HEK293T (cell line): Measurements from ENCODE around the gene C1R.

ENCODE experiments used
- ARNT ChIP-seq: fragments of 450-650 bp; IDR thresholded peaks from 2 replicates; pipeline ENCODE4 v1.6.1; 2017; ENCODE audit warnings: mild to moderate bottlenecking
- ELF4 ChIP-seq: fragments of 450-650 bp; IDR thresholded peaks from 2 replicates; pipeline ENCODE4 v1.6.1; 2017; ENCODE audit warnings: antibody characterized with exemption
- FOXA1 ChIP-seq: fragments of 450-650 bp; IDR thresholded peaks from 2 replicates; pipeline ENCODE4 v1.6.1; 2016; ENCODE audit warnings: mild to moderate bottlenecking
- FOXM1 ChIP-seq: fragments of 450-650 bp; IDR thresholded peaks from 2 replicates; pipeline ENCODE4 v1.6.1; 2017; ENCODE audit warnings: mild to moderate bottlenecking, borderline replicate concordance
- LEF1 ChIP-seq: fragments of 450-650 bp; IDR thresholded peaks from 2 replicates; pipeline ENCODE4 v1.6.1; 2017; ENCODE audit warnings: mild to moderate bottlenecking, borderline replicate concordance
- NFRKB ChIP-seq: fragments of 450-650 bp; IDR thresholded peaks from 2 replicates; pipeline ENCODE4 v1.6.1; 2016; ENCODE audit warnings: mild to moderate bottlenecking, moderate library complexity
- PKNOX1 ChIP-seq: fragments of 450-650 bp; IDR thresholded peaks from 2 replicates; pipeline ENCODE4 v1.6.1; 2016
- SP1 ChIP-seq: fragments of 450-650 bp; IDR thresholded peaks from 2 replicates; pipeline ENCODE4 v1.6.1; 2017
- SUZ12 ChIP-seq: fragments of 450-650 bp; IDR thresholded peaks from 2 replicates; pipeline ENCODE4 v1.6.1; 2016; ENCODE audit warnings: mild to moderate bottlenecking

DNA sequence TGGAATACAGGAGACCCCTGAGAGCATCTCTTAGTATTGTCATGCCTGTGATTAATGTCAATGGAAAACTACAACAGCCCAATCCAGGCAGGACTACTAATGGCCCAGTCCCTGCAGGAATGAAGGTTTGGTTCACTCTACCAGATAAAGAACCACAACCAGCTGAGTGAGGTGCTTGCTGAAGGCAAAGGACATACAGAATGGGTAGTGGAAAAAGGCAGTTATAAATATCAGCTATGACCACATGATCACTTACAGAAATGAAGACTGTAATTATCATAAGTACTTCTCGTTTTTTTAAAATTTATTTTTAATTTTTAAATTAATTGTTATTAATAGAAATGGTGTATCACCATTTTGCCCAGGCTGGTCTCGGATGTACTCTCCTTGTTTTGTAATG lies 56.8 kb downstream of the C1R start:
- TF ChIP-seq PKNOX1 (no peak), FOXM1 (no peak), NFRKB (no peak), ARNT (no peak), SUZ12 (no peak), ELF4 (no peak), FOXA1 (no peak), SP1 (no peak), LEF1 (no peak)
